Measurements from ENCODE around the gene SIGLEC6.

SIGLEC6 gene

GRCh38 chr19:51544038-51544437 is 12.6 kb upstream of the SIGLEC6 start:
- TF ChIP-seq CTCF (IDR thresholded peaks at IDR 0.05; ENCODE audit: low read depth, low read length): no peak
- no peak for DNase-seq (ENCODE audit: low read depth in 2 of 2)

GRCh38 chr19:51542699-51543098 is 11.2 kb upstream of the SIGLEC6 start:
- DNase-seq (ENCODE audit: low read depth in 2 of 2): no peak
- no peak overlapping the region for H3K4me3 ChIP-seq (replicated peaks in 1 of 2; ENCODE audit: low read depth in 2 of 2, low read length in 2 of 2)
- no peak for TF ChIP-seq CTCF (IDR thresholded peaks at IDR 0.05; ENCODE audit: low read depth, low read length)

More at GRCh38 chr19:51544038-51544437, 12.6 kb upstream of the SIGLEC6 start:
- H3K4me3 ChIP-seq (replicated peaks in 1 of 2; ENCODE audit: low read depth in 2 of 2, low read length in 2 of 2): no peak overlapping the region

GRCh38 chr19:51541458-51542357 is 10.2 kb upstream of the SIGLEC6 start:
- H3K4me3 ChIP-seq (replicated peaks in 1 of 2; ENCODE audit: low read depth in 2 of 2, low read length in 2 of 2): no peak overlapping the region

GRCh38 chr19:51539821-51540366 is 8.4 kb upstream of the SIGLEC6 start:
- no peak for DNase-seq (ENCODE audit: low read depth in 2 of 2)
- no peak for TF ChIP-seq CTCF (IDR thresholded peaks at IDR 0.05; ENCODE audit: low read depth, low read length)
- no peak overlapping the region for H3K4me3 ChIP-seq (replicated peaks in 1 of 2; ENCODE audit: low read depth in 2 of 2, low read length in 2 of 2)

More at GRCh38 chr19:51541458-51542357, 10.2 kb upstream of the SIGLEC6 start:
- TF ChIP-seq CTCF (IDR thresholded peaks at IDR 0.05; ENCODE audit: low read depth, low read length): no peak
- no peak for DNase-seq (ENCODE audit: low read depth in 2 of 2)

GRCh38 chr19:51535535-51535934 is 4.1 kb upstream of the SIGLEC6 start:
- TF ChIP-seq CTCF (IDR thresholded peaks at IDR 0.05; ENCODE audit: low read depth, low read length): no peak
- H3K4me3 ChIP-seq (replicated peaks in 1 of 2; ENCODE audit: low read depth in 2 of 2, low read length in 2 of 2): no peak overlapping the region
- DNase-seq (ENCODE audit: low read depth in 2 of 2): no peak

- H3K4me3 ChIP-seq (replicated peaks in 1 of 2; ENCODE audit: low read depth in 2 of 2, low read length in 2 of 2): no peak overlapping the region
- no peak for DNase-seq (ENCODE audit: low read depth in 2 of 2)
- no peak for TF ChIP-seq CTCF (IDR thresholded peaks at IDR 0.05; ENCODE audit: low read depth, low read length)
Observed at GRCh38 chr19:51530616-51531015, 854 bp downstream of the SIGLEC6 start.

Measured in cardiac fibroblast (primary cell).